Cardiac muscle cell (in vitro differentiated cells and primary cell): Measurements from ENCODE around the gene TFB2M. TPM values are rescaled to one million over a fixed set of nuclear protein-coding genes. Genes with fewer than 3 reads are reported as not detected.

ENCODE experiments used
- DNase-seq, 2 donors: peaks; one replicate each; pipeline versions ENCODE4 v3.0.0 to v3.0.0-alpha.2; 2010 to 2017; ENCODE audit warnings: low read depth in 1 of 2, low spot score in 1 of 2
- H3K27ac ChIP-seq: fragments of 200-600 bp; sonication (generic); 2 replicates; pipeline ENCODE4 v1.5.1; 2016
- H3K27me3 ChIP-seq: fragments of 200-600 bp; sonication (generic); 2 replicates; pipeline ENCODE4 v1.6.0; 2016; ENCODE audit warnings: control low read depth
- H3K36me3 ChIP-seq: fragments of 200-600 bp; sonication (generic); 2 replicates; pipeline ENCODE4 v1.5.1; 2016; ENCODE audit warnings: control low read depth
- H3K4me1 ChIP-seq: fragments of 200-600 bp; sonication (generic); 2 replicates; pipeline ENCODE4 v1.8.1; 2017; ENCODE audit warnings: low read depth, mild to moderate bottlenecking, mixed run types
- H3K4me3 ChIP-seq: fragments of 200-600 bp; sonication (generic); 2 replicates; pipeline ENCODE4 v1.5.1; 2016; ENCODE audit warnings: mild to moderate bottlenecking
- H3K9me3 ChIP-seq: fragments of 200-600 bp; sonication (generic); 2 replicates; pipeline ENCODE4 v1.5.1; 2017; ENCODE audit warnings: low read depth, mild to moderate bottlenecking, control low read depth
- CTCF ChIP-seq: IDR thresholded peaks from 2 replicates; pipeline ENCODE4 v1.5.1; 2012; ENCODE audit warnings: low read depth, mild to moderate bottlenecking, low read length
- polyA plus RNA-seq: library from polyadenylated mRNA; unstranded; fragments of >200 nt; fragmentation: Nextera tagmentation; extraction: Ambion mirVana; gene quantifications from 2 replicates; pipeline ENCODE4 v1.2.1, GENCODE V29; 2016
- total RNA-seq: library from RNA; depleted of rRNA; stranded (reverse); fragments of >200 nt; gene quantifications from 2 replicates; pipeline ENCODE4 v1.2.3, GENCODE V29; 2016

The TFB2M gene
- total and polyA plus RNA-seq, 2 experiments from 2014 or later, result 7.3 to 9.4 TPM

- Histone ChIP-seq H3K36me3 (no peaks in the 10 kb centered on the region), H3K27me3 (no peaks in the 10 kb centered on the region), H3K4me3 (no peak overlapping the region), H3K4me1 (no peaks in the 10 kb centered on the region), H3K27ac (no peak overlapping the region), H3K9me3 (no peaks in the 10 kb centered on the region)
- no peak for DNase-seq
- TF ChIP-seq CTCF, result no peak
These were observed 50.6 kb downstream of the TFB2M start for GRCh38 chr1:246515390-246516005.

- Histone ChIP-seq H3K4me1 (no peaks in the 10 kb centered on the region), H3K27ac (no peak overlapping the region), H3K36me3 (no peaks in the 10 kb centered on the region), H3K9me3 (no peaks in the 10 kb centered on the region), H3K4me3 (no peak overlapping the region), H3K27me3 (no peaks in the 10 kb centered on the region)
- DNase-seq, result no peak
- TF ChIP-seq CTCF, result no peak
These were observed 52.3 kb downstream of the TFB2M start for GRCh38 chr1:246513619-246514343.

- no peaks in the 10 kb centered on the region for H3K9me3 ChIP-seq
- no peaks in the 10 kb centered on the region for H3K36me3 ChIP-seq
- H3K27ac ChIP-seq, result no peak overlapping the region
- H3K4me1 ChIP-seq, result no peaks in the 10 kb centered on the region
- H3K27me3 ChIP-seq, result no peaks in the 10 kb centered on the region
- no peak for DNase-seq
- H3K4me3 ChIP-seq, result no peak overlapping the region
- no peak for TF ChIP-seq CTCF
These were observed 53.0 kb downstream of the TFB2M start for GRCh38 chr1:246513041-246513440.

GRCh38 chr1:246512635-246513034, 53.4 kb downstream of the TFB2M start:
- Histone ChIP-seq H3K4me1 (no peaks in the 10 kb centered on the region), H3K36me3 (no peaks in the 10 kb centered on the region), H3K4me3 (no peak overlapping the region), H3K27me3 (no peaks in the 10 kb centered on the region), H3K27ac (no peak overlapping the region), H3K9me3 (no peaks in the 10 kb centered on the region)
- TF ChIP-seq CTCF, result no peak
- DNase-seq, result no peak

- H3K27me3 ChIP-seq, result no peaks in the 10 kb centered on the region
These were observed 53.8 kb downstream of the TFB2M start for GRCh38 chr1:246512230-246512629.

More at GRCh38 chr1:246512230-246512629, 53.8 kb downstream of the TFB2M start:
- TF ChIP-seq CTCF, result no peak
- no peaks in the 10 kb centered on the region for H3K36me3 ChIP-seq
- no peaks in the 10 kb centered on the region for H3K4me1 ChIP-seq
- H3K27ac ChIP-seq, result no peak overlapping the region
- no peak for DNase-seq
- no peaks in the 10 kb centered on the region for H3K9me3 ChIP-seq
- H3K4me3 ChIP-seq, result no peak overlapping the region
